OCI-LY1 (cell line): ENCODE results near the gene GADD45G.

Experiments used
- EZH2 ChIP-seq: fragments of 200-600 bp; sonication (generic), shearing (Covaris generic); IDR thresholded peaks from 2 replicates; pipeline ENCODE4 v1.8.0; 2017; ENCODE audit warnings: borderline replicate concordance, mixed run types, mild to moderate bottlenecking, antibody characterized with exemption, low read length, moderate library complexity, mixed read lengths
- TF ChIP-seq, protein P1 (sequence below): fragments of 200-600 bp; sonication (generic), shearing (Covaris generic); IDR thresholded peaks from 2 replicates; pipeline ENCODE4 v1.5.1; 2017; ENCODE audit warnings: mild to moderate bottlenecking, antibody characterized with exemption, low read length, moderate library complexity, mixed read lengths

DNA sequence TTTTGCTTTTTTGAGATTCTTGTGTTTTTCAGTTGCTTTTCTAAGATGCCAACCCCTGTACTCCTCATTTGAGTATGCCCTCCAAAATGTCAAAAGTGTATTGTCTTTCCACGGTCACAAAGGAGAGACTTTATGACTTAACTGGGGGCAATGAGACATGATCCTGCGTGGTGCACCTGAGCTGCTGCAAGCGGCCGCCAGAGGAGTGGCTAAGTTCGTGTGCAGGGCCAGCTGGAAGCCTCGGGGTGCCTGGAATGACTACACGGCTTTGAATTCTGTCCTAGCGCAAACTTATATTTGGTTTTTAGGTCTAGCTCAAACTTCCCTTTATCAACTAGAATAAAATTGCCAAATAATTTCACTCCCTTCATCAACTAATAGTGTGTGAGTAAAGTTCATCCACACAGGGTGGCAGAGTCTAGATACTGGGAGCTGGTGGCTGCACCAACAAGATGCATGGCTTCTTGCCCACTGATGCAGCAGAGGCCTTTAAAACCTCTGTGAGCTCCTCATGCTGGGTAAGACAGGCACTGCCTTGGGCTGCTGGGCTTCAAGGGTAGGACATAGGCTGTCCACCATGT lies 4.7 kb downstream of the GADD45G start:
- TF ChIP-seq, protein P1, sequence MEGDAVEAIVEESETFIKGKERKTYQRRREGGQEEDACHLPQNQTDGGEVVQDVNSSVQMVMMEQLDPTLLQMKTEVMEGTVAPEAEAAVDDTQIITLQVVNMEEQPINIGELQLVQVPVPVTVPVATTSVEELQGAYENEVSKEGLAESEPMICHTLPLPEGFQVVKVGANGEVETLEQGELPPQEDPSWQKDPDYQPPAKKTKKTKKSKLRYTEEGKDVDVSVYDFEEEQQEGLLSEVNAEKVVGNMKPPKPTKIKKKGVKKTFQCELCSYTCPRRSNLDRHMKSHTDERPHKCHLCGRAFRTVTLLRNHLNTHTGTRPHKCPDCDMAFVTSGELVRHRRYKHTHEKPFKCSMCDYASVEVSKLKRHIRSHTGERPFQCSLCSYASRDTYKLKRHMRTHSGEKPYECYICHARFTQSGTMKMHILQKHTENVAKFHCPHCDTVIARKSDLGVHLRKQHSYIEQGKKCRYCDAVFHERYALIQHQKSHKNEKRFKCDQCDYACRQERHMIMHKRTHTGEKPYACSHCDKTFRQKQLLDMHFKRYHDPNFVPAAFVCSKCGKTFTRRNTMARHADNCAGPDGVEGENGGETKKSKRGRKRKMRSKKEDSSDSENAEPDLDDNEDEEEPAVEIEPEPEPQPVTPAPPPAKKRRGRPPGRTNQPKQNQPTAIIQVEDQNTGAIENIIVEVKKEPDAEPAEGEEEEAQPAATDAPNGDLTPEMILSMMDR, result no peak
- TF ChIP-seq EZH2, result no peak
